Measurements from ENCODE around the gene TMEM186.

DNA sequence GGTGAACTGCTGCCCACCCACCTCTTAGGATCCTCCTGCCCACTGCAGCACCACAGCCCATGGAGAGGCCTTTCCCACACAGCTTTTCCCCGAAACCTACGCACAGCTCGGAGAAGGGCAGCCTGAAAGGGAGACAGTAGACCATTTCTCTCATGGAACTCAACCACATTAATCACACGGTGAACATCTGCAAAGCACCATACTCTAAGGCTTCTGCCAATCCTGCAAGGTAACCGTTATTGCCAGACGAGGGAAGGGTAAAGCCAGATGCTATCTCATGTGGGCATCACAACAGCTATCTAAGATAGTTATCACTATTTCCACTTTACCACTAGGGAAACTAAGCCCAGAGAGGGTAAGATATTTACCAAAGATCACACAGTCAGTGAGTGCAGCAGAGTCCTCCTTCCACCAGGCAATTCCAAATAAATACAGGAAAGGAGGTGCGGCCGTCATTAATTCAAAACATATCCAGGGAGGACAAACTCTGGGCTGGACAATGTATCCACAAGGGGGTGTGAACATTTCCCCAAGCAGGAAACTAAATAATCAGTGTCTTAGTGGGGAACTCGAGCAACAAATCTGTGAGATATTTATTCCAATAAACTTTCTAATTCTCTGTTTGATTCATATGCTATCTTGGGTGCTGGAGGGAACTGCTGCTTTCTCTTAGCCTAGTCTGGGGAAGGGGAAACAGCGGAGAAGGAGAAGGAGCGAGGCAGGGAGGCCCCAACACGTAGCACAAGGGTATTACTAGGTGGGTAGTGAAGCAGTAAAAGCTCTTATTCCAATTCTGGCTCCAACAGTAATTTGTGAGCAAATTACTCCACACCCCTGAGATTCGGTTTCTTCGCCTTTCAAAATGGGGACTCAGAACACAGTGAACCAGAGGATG is 723 bp downstream of the TMEM186 start:
- TF ChIP-seq, protein P1, sequence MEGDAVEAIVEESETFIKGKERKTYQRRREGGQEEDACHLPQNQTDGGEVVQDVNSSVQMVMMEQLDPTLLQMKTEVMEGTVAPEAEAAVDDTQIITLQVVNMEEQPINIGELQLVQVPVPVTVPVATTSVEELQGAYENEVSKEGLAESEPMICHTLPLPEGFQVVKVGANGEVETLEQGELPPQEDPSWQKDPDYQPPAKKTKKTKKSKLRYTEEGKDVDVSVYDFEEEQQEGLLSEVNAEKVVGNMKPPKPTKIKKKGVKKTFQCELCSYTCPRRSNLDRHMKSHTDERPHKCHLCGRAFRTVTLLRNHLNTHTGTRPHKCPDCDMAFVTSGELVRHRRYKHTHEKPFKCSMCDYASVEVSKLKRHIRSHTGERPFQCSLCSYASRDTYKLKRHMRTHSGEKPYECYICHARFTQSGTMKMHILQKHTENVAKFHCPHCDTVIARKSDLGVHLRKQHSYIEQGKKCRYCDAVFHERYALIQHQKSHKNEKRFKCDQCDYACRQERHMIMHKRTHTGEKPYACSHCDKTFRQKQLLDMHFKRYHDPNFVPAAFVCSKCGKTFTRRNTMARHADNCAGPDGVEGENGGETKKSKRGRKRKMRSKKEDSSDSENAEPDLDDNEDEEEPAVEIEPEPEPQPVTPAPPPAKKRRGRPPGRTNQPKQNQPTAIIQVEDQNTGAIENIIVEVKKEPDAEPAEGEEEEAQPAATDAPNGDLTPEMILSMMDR (IDR thresholded peaks at IDR 0.05): no peak
- TF ChIP-seq POLR2AphosphoS5 (IDR thresholded peaks at IDR 0.05; ENCODE audit: low read depth, low read length): no peak
